GM18517 (cell line): ENCODE results near the gene ABCA8.

Source experiments
- ATAC-seq: cut with Tn5 transposase; IDR thresholded peaks from one replicate; pipeline ENCODE4 v1.9.1; 2021; ENCODE audit warnings: mild to moderate bottlenecking, moderate library complexity; ENCODE audit not compliant: unreplicated experiment

The ABCA8 gene

GRCh38 chr17:68870161-68870826 is 84.9 kb downstream of the ABCA8 start:
- ATAC-seq = no peak

- ATAC-seq = no peak
Observed at GRCh38 chr17:68868708-68869107, 86.5 kb downstream of the ABCA8 start.

- ATAC-seq = no peak
Observed at GRCh38 chr17:68867759-68868516, 87.3 kb downstream of the ABCA8 start.

GRCh38 chr17:68865584-68865983 is 89.6 kb downstream of the ABCA8 start:
- ATAC-seq = no peak

- ATAC-seq = no peak
Observed at GRCh38 chr17:68863091-68863652, 92.0 kb downstream of the ABCA8 start.

GRCh38 chr17:68861602-68862001 is 93.6 kb downstream of the ABCA8 start:
- ATAC-seq = no peak

- no peak for ATAC-seq
Observed at GRCh38 chr17:68860941-68861340, 94.3 kb downstream of the ABCA8 start.

GRCh38 chr17:68854452-68854851 is 100.7 kb downstream of the ABCA8 start:
- no peak for ATAC-seq

- no peak for ATAC-seq
Observed at GRCh38 chr17:68853439-68853838, 101.8 kb downstream of the ABCA8 start.

GRCh38 chr17:68853036-68853435 is 102.2 kb downstream of the ABCA8 start:
- ATAC-seq = no peak

GRCh38 chr17:68851890-68852289 is 103.3 kb downstream of the ABCA8 start:
- ATAC-seq = no peak

GRCh38 chr17:68850749-68851510 is 104.3 kb downstream of the ABCA8 start:
- ATAC-seq = no peak

GRCh38 chr17:68849673-68850610 is 105.2 kb downstream of the ABCA8 start:
- no peak for ATAC-seq

GRCh38 chr17:68847711-68848110 is 107.5 kb downstream of the ABCA8 start:
- no peak for ATAC-seq

- no peak for ATAC-seq
Observed at GRCh38 chr17:68843522-68843921, 111.7 kb downstream of the ABCA8 start.

- ATAC-seq = no peak
Observed at GRCh38 chr17:68840073-68840472, 115.1 kb downstream of the ABCA8 start.

- no peak for ATAC-seq
Observed at GRCh38 chr17:68835071-68835470, 120.1 kb downstream of the ABCA8 start.

GRCh38 chr17:68834328-68834836 is 120.8 kb downstream of the ABCA8 start:
- ATAC-seq = no peak

GRCh38 chr17:68832109-68832802 is 122.9 kb downstream of the ABCA8 start:
- no peak for ATAC-seq

GRCh38 chr17:68831170-68831569 is 124.0 kb downstream of the ABCA8 start:
- no peak for ATAC-seq
